ENCODE data around the gene PAK1IP1.
"Not testable (repeated sequence)": the region's sequence is repeated elsewhere in the genome, so short reads cannot be mapped to it uniquely, and the experiment has no call there.

PAK1IP1 gene

GRCh38 chr6:10713962-10714361 is 19.2 kb downstream of the PAK1IP1 start:
- Mint-ChIP-seq H3K9me3 (no peaks in the 10 kb centered on the region), H3K36me3 (ENCODE audit: low read depth) (peaks cover 3% of the 10 kb centered on the region), H3K27ac (no peak overlapping the region), H3K4me3 (no peak overlapping the region), H3K4me1 (no peaks in the 10 kb centered on the region), H3K27me3 (ENCODE audit: low read depth) (no peaks in the 10 kb centered on the region)
- TF ChIP-seq CTCF (IDR thresholded peaks at IDR 0.05; ENCODE audit: unreplicated experiment in 3 of 3) = no peak

DNA sequence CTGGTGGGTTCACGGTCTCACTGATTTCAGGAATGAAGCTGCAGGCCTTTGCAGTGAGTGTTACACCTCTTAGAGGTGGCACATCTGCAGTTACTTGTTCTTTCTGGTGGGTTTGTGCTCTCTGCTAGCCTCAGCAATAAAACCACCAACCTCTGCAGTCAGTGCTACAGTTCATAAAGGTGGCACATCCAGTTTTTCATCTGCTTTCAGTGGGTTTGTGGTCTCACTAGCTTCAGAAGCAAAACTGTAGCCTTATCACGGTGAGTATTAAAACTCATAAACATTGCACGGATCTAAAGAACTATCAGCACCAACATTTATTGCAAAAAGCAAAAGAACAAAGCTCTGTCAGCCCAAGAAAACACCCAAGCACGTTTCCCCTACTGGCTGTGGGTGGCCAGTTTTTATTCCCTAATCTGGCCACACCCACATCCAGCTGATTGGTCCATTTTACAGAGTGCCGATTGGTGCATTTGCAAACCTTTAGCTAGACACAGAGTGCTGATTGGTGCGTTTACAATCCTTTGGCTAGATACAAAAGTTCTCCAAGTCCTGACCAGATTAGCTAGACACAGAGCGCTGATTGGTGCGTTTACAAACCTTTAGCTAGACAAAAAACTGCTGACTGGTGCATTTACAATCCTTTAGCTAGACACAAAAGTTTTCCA is 24.7 kb downstream of the PAK1IP1 start:
- Mint-ChIP-seq H3K9me3 (no peaks in the 10 kb centered on the region), H3K27ac (no peak overlapping the region), H3K27me3 (ENCODE audit: low read depth) (no peaks in the 10 kb centered on the region), H3K36me3 (ENCODE audit: low read depth) (peaks cover 4% of the 10 kb centered on the region), H3K4me1 (peaks cover 22% of the 10 kb centered on the region), H3K4me3 (no peak overlapping the region)
- no peak for TF ChIP-seq CTCF (IDR thresholded peaks at IDR 0.05; ENCODE audit: unreplicated experiment in 3 of 3)

DNA sequence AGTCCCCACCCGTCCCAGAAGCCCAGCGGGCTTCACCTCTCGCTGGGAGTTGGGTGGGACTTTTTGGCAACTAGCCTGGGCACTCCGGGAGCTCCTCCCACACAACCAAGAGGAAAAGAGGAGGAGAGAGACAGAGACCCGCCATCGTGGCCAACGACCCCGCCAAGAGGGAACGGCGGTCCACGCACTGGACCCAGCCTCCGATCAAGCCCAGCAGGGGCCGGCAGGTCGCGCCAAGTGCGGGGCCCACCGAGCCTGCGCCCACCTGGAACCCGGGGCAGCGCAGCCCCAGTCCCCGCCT is 25.1 kb downstream of the PAK1IP1 start:
- peaks cover 22% of the 10 kb centered on the region for H3K4me1 Mint-ChIP-seq
- no peak for TF ChIP-seq CTCF (IDR thresholded peaks at IDR 0.05; ENCODE audit: unreplicated experiment in 3 of 3)
- no peaks in the 10 kb centered on the region for H3K9me3 Mint-ChIP-seq
- H3K27me3 Mint-ChIP-seq (ENCODE audit: low read depth) = no peaks in the 10 kb centered on the region
- H3K4me3 Mint-ChIP-seq = no peak overlapping the region
- H3K27ac Mint-ChIP-seq = no peak overlapping the region
- peaks cover 4% of the 10 kb centered on the region for H3K36me3 Mint-ChIP-seq (ENCODE audit: low read depth)

GRCh38 chr6:10720265-10720959 is 25.6 kb downstream of the PAK1IP1 start:
- no peaks in the 10 kb centered on the region for H3K27me3 Mint-ChIP-seq (ENCODE audit: low read depth)
- no peak for TF ChIP-seq CTCF (IDR thresholded peaks at IDR 0.05; ENCODE audit: unreplicated experiment in 3 of 3)
- no peak overlapping the region for H3K27ac Mint-ChIP-seq
- peaks cover 6% of the 10 kb centered on the region for H3K36me3 Mint-ChIP-seq (ENCODE audit: low read depth)
- H3K4me3 Mint-ChIP-seq = no peak overlapping the region
- no peaks in the 10 kb centered on the region for H3K9me3 Mint-ChIP-seq
- H3K4me1 Mint-ChIP-seq = peaks cover 25% of the 10 kb centered on the region

- H3K27me3 Mint-ChIP-seq (ENCODE audit: low read depth); H3K9me3 Mint-ChIP-seq: not testable (repeated sequence)
- Mint-ChIP-seq H3K36me3 (ENCODE audit: low read depth) (peaks cover 12% of the 10 kb centered on the region), H3K4me1 (peaks cover 30% of the 10 kb centered on the region), H3K4me3 (peak overlapping the region; percentile 96 to 98 (median 98)), H3K27ac (peak overlapping the region; percentile 99 to 100 (median 99))
These were observed 26.4 kb downstream of the PAK1IP1 start for GRCh38 chr6:10720960-10721849.

DNA sequence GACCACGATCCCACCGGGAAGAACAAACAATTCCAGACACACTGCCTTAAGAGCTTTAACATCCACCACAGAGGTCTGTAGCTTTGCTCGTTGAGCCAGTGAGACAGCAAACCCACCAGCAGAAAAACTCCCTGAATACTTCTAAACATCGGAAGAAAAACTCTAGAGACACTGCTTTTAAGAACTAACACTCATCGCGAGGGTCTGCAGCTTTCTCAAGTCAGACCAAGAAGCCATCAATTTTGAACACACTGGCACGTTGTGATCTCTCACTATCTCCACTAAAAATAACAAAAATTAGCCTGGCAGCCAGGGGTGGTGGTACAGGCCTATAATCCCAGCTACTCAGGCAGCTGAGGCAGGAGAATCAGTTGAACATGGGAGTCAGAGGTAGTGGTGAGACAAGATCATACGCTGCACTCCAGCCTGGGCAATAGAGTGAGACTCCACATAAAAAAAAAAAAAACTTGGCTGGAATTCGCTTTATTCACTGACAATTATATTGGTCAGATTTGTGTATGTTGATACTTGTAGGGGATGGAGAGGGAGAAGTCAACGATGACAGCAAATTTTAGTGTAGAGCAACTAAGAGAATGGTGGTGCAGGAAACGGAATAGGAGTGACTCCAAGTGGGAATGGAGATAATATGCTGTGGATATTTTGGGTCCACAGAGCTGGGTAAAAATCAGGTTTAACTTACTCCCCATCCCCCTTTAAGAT is 27.2 kb downstream of the PAK1IP1 start:
- Mint-ChIP-seq H3K4me3 (peak overlapping the region; percentile 96 to 98 (median 98)), H3K4me1 (peaks cover 30% of the 10 kb centered on the region)
- no peak for TF ChIP-seq CTCF (IDR thresholded peaks at IDR 0.05; ENCODE audit: unreplicated experiment in 3 of 3)

More for the DNA sequence above, 27.2 kb downstream of the PAK1IP1 start:
- peak overlapping the region; percentile 99 to 100 (median 99) for H3K27ac Mint-ChIP-seq
- no peaks in the 10 kb centered on the region for H3K9me3 Mint-ChIP-seq
- H3K36me3 Mint-ChIP-seq (ENCODE audit: low read depth) = peaks cover 17% of the 10 kb centered on the region
- H3K27me3 Mint-ChIP-seq (ENCODE audit: low read depth) = no peaks in the 10 kb centered on the region
